ENCODE results near the gene MTRFR.
"Not testable (repeated sequence)": the region's sequence is repeated elsewhere in the genome, so short reads cannot be mapped to it uniquely, and the experiment has no call there.

The MTRFR gene

DNA sequence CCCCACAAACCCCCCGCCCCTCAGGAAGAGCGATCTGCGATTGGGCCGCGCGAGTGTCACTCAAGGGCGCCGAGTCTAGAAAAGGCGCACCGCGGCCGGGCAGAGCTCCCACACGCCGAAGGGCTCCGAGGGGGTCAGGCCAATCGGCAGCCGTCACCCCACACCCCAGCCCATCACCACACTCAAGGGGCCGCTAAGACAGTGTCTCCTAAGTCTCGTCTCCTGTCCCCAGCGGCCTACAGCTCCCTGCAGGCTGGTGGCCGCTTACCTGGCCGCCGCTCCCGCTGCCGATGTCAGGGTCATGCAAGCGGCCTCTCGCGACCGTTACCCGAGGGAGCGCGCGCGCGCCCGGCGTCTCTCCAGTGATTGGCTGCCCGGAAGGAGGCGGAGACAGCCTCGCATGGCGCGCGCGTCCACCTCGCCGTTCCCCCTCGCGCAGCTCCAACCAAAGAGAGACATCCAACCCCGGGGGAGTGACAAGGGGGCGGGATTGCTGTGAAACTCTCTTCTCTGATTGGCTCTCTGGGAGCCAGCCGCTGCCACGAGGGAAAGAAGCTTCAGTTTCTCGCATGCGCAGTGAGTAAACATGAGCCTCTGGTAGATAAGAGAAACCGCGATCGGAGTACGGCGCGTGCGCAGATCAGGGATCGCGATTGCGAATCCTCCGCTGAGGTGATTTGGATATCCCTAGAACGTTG is at the start of gene MTRFR, which contains the start of gene MPHOSPH9:
Gene MTRFR, plus strand, starts transcription at position 630 of the 698 bp plus-strand sequence. CDS start 20,239 bp downstream, outside the sequence.
Gene MPHOSPH9, minus strand, starts transcription at position 335 of the 698 bp plus-strand sequence. CDS start 2,777 bp downstream, outside the sequence.
- in situ Hi-C loops (cut with MboI; ENCODE audit: low sequenced_read_pairs), result no loop called here

GRCh38 chr12:123187637-123188036 is 45.6 kb upstream of the MTRFR start:
- in situ Hi-C loops (cut with MboI; ENCODE audit: low sequenced_read_pairs), result no loop called here

DNA sequence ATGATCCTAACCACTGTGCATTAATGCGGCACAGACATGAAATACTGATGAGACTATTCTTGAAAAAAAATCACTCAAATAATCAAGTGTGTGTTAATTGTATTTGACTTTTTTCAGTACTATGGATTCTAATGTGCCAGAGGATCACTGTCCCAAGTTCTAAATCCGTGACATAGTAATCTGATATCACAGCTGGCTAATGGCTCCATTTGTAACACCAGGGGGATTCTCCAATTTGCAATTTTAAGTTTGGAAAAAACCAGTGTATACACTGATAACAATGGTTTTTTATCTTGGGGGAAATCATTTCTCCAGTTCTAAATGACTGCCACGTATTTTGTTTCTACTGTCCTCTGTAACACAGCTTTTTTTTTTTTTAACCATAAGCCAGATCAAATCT is 33.3 kb upstream of the MTRFR start:
- in situ Hi-C loops (cut with MboI; ENCODE audit: low sequenced_read_pairs), result loop anchor here (25.0 kb wide), 1 partner anchor 638 kb away; no protein-coding TSS in a partner anchor

GRCh38 chr12:123200414-123200813 is 32.8 kb upstream of the MTRFR start:
- in situ Hi-C loops (cut with MboI; ENCODE audit: low sequenced_read_pairs), result loop anchor here (25.0 kb wide), 1 partner anchor 638 kb away; no protein-coding TSS in a partner anchor

GRCh38 chr12:123206794-123207193 is 26.4 kb upstream of the MTRFR start:
- in situ Hi-C loops (cut with MboI; ENCODE audit: low sequenced_read_pairs), result loop anchor here (25.0 kb wide), 1 partner anchor 644 kb away; no protein-coding TSS in a partner anchor

DNA sequence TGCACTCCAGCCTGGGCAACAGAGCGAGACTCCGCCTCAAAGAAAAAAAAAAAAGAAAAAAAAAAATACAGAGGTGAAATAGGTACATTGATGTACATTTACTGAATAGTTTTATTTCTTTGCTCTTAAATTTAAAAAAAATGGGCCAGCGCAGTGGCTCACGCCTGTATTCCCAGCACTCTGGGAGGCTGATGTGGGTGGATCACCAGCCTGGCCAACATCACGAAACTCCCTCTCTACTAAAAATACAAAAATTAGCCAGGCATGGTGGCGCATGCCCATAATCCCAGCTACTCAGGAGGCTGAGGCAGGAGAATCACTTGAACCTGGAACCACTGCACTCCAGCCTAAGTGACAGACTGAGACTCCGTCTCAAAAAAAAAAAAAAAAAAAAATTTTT is 25.4 kb upstream of the MTRFR start:
- in situ Hi-C loops (cut with MboI; ENCODE audit: low sequenced_read_pairs), result loop anchor here (25.0 kb wide), 1 partner anchor 646 kb away; no protein-coding TSS in a partner anchor

DNA sequence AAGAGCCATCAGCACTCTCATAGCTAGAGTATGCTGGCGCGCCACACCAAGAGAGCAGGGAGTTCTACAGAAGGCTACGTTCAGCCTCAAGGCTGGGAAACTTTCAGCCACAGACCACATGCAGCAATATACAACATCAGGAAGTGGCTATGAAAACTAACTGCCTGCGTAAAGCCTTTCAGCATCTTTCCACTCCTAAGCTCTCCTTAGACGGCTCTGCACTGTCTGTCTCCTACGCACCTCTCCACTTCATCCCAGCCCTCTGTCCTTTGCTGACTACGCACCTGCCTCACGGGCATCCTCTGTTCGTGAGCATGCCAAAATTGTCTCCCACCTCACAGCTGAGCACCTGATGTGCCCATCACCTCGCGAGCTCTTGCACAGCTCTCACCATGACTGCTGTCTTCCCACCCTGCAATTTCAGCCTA is 10.0 kb upstream of the MTRFR start:
- in situ Hi-C loops (cut with MboI; ENCODE audit: low sequenced_read_pairs), result loop anchor here (25.0 kb wide), 1 partner anchor 661 kb away; no protein-coding TSS in a partner anchor

GRCh38 chr12:123225443-123225842 is 7.8 kb upstream of the MTRFR start:
- in situ Hi-C loops (cut with MboI; ENCODE audit: low sequenced_read_pairs), result no loop called here

DNA sequence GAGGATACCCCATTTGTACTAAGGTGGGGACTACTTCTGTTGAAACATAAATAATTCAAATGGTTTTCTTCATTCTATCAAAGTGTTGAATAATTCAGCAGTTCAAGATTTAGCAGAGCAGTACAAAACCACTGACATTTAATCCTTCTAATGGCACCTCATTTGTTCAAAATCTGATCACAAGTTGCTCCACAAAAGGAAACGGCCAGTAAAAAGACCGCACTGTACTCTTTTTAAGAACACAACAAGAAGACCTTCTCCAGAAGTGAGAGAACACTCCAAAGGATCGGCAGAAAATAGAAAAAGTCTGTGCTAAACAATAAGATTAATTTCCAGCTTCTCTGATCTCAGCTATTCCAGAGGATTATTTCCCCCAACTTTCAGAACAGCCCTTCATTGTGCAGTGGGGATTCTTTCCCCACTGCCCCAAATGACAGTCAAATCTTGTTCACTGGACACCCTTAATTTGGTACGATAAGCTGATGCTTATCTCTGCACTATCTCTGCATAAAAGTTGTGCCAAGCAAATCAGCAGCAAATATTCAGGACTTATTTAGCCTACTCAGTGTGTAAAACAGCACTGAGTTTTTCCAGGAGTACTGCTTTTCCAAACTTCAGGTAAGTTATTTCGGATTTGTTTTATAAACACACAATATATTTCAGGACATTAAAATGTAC is 5.5 kb upstream of the MTRFR start:
- in situ Hi-C loops (cut with MboI; ENCODE audit: low sequenced_read_pairs), result no loop called here

DNA sequence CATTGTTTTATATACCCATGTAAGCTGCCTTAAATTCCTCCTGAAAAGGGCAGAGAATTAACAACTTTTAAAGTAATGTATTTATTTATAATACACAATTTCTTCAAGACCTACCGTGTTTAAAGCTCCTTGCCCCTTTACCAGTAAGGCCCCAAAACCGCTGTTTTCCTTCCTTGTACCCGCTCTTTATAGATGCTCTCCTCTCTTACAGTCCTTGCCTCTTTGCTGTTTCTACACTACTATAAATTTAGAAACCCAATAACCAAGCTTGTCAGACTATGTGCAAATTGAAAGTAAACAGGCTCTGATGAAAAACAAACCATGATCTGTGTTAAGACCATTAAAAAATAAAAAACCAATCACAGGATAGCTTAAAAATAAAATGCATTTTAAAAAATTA is 4.2 kb upstream of the MTRFR start:
- in situ Hi-C loops (cut with MboI; ENCODE audit: low sequenced_read_pairs), result no loop called here

DNA sequence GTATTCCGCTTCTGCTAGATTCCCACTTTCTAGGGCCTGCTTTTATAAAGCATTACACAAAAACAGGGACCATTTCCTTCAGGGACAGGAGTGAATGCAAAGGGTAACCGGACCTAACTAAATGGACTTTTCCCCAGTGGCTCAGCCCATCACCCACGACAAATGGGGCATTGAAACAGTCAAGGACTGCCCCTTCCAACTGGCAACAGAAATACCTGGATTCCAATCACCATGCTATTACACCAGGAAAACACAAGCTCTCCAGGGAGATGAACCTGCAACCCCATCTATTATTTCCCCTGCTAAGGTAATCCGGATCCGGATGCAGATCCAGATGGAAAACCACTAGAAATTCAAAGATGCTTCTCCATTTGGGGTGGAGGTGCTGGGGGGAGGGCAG is 1.3 kb upstream of the MTRFR start:
- in situ Hi-C loops (cut with MboI; ENCODE audit: low sequenced_read_pairs), result no loop called here

- in situ Hi-C loops (cut with MboI; ENCODE audit: low sequenced_read_pairs), result no loop called here
Measured at GRCh38 chr12:123232472-123232806, 797 bp upstream of the MTRFR start.

DNA sequence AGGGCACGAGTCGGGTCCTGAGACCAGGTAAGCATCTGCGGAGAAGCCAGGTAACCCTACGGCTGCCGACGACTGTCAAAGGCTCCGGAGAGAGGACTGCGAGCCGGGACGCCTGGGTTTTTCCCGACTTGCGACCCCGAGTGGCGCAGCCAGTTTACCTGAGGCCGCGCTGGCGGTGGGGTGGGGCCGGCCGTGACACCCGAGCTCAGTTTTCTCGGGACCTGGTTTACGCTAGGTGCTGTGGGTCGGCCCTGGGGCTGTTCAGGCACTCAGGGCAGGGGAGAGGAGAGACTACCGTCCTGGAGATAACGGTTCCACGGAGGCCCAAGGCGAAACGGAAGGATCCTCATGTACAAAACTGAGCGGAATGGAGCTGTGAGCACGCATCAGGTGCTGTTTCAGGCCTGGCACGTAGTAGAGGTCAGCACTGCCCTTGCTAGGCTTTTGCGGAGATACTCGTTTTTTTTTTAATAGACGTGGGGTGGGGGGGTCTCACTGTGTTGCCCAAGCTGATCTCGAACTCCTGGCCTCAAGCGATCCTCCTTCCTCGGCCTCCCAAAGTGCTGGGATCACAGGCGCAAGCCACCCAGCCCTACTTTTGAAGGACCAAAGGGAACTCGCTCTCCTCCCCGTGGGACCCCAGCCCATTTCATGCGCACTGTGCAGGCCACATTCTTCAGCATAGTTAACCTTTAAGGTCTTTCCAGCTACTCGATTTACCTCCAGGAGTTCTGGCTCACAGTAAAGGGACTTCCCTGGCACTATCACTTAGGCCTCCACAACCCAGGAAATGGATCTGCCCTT is 471 bp downstream of the MTRFR start:
- in situ Hi-C loops (cut with MboI; ENCODE audit: low sequenced_read_pairs), result no loop called here

DNA sequence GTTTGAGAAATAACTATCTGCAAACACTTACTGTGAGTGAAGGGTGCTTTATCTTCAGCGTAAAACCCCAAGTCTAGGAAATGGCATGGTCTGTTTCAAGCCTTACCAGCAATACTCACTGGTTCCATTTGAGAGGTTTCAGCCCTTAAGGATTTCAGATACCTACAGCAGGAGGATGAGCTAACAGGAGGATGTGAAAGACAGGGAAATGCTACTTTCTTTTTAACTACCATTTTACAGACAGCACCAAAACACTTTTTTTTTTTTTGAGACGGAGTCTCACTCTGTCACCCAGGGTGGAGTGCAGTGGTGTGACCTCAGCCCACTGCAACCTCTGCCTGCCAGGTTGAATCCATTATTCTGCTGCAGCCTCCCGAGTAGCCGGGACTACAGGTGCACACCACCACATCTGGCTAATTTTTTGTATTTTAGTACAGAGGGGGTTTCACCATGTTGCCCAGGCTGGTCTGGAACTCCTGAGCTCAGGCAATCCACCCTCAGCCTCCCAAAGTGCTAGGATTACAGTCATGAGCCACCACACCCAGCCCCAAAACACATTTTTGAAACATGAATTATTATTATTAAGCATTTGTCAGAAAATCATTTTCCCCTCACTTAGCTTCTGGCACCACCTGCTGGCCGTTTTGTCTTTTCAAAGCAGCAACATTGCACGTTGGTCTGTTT is 4.6 kb downstream of the MTRFR start:
- in situ Hi-C loops (cut with MboI; ENCODE audit: low sequenced_read_pairs), result no loop called here

DNA sequence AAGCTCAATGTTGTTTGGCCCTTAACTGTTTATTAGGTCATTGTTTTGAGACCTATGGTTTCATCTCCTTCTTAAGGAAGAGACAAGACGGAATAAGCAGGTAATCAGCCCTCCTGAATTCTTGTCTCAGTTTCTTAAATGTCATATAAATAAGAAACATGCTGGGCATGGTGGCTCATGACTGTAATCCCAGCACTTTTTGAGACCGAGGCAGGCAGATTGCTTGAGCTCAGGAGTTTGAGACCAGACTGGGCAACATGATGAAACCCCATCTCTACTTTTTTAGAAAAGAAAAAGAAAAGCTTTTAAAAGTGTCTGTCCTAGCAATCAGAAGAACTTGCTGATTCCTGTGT is 5.1 kb downstream of the MTRFR start:
- in situ Hi-C loops (cut with MboI; ENCODE audit: low sequenced_read_pairs), result no loop called here

- in situ Hi-C loops (cut with MboI; ENCODE audit: low sequenced_read_pairs), result no loop called here
Measured at GRCh38 chr12:123238961-123239360, 5.7 kb downstream of the MTRFR start.

DNA sequence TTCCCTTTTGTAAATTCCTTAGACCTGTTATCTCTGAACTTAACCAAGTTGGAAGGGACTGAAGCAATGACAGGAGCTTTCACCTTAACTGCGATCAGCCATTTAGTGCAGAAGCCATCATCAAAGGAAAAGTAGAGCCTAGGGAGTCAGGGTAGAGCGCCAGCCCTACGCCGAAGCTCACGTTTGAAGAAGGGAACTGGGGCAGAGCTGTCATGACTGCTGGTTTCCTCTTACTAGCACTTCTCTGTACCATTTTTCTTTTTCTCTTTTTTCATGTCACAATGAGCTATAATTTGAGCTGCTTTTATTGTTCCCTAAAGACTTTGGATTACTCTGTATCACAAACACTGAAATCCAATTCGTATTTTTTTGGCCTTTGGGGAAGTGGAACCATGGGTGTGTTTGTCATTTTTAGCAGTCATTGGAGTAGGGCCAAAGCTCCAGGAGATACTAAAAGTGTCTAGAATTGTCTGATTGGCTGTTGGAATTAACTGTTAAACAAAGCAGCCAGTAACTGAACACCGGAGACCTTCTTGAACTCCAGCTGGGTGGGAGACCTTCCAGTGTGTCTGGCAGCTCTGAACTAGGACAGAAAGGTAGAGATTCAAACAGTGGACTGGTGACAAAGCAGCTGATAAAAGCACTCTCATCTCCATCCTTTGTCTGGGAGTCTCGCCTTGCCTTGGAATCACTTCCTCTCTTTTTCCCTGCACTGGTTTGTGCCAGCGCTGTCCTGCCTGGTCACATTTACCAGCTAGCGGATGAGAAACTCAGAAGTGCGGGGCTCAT is 9.1 kb downstream of the MTRFR start:
- in situ Hi-C loops (cut with MboI; ENCODE audit: low sequenced_read_pairs), result no loop called here

DNA sequence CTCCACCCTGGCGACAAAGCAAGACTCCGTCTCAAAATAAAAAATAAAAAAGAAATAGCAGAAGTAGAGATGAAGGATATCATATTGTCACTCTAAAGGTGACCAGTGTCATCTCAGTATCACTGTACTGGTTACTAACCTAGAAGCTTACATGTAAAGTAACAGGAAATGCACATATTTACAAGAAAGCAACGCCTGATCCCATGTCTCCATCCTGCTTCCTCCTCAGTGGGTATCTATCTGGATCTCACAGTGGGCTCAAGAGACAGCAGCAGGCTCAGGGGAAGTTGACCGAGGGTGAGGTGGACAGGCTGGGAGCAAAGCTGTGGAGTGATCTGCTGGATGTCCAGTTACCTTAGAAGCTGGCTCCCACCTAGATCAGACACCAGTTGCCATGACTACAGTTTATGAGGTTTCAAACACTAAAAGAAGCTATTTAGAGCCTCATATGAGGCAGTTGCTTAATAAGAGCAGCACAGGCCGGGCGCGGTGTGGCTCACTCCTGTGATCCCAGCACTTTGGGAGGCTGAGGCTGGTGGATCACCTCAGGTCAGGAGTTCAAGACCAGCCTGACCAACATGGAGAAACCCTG is 10.5 kb downstream of the MTRFR start:
- in situ Hi-C loops (cut with MboI; ENCODE audit: low sequenced_read_pairs), result no loop called here

DNA sequence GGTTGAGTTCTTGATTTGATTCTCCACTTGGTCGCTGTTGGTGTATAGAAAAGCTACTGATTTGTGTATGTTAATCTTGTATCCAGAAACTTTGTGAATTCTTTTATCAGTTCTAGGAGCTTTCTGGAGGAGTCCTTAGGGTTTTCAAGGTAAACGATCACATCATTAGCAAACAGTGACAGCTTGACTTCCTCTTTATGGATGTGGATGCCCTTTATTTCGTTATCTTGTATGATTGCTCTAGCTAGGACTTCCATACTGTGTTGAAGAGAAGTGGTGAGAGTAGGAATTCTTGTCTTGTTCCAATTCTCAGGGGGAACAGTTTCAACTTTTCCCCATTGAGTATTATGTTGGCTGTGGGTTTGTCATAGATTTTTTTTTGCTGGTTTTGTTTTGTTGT is 12.4 kb downstream of the MTRFR start:
- in situ Hi-C loops (cut with MboI; ENCODE audit: low sequenced_read_pairs), result no loop called here

GRCh38 chr12:123248129-123248528 is 14.9 kb downstream of the MTRFR start:
- in situ Hi-C loops (cut with MboI; ENCODE audit: low sequenced_read_pairs), result not testable (repeated sequence)
